GM12872 (cell line): ENCODE measurements around the gene STK4.

ENCODE experiments used
- TF ChIP-seq, protein P1 (sequence below): IDR thresholded peaks from 3 replicates; pipeline ENCODE4 v1.5.1; 2011; ENCODE audit warnings: low read depth, mild to moderate bottlenecking, low read length, moderate library complexity; ENCODE audit not compliant: insufficient read depth

Gene STK4

DNA sequence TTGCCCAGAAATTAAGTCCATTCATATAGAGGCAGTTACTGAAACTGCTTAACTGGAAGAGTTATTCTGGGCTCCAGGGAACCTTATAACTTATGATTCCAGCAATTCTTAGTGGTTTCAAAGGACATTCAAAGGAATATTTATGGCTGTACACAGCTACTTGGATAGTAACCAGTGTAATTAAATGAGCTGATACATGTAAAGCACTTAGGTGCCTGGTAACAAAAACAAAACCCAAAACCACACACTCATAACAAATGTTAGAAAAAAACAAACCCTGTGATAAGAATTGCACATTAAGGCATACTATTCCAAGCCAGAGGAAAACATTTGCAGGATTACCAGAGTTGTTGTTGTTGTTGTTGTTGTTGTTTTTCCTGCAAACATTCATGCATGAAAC lies 51.5 kb downstream of the STK4 start:
- TF ChIP-seq, protein P1, sequence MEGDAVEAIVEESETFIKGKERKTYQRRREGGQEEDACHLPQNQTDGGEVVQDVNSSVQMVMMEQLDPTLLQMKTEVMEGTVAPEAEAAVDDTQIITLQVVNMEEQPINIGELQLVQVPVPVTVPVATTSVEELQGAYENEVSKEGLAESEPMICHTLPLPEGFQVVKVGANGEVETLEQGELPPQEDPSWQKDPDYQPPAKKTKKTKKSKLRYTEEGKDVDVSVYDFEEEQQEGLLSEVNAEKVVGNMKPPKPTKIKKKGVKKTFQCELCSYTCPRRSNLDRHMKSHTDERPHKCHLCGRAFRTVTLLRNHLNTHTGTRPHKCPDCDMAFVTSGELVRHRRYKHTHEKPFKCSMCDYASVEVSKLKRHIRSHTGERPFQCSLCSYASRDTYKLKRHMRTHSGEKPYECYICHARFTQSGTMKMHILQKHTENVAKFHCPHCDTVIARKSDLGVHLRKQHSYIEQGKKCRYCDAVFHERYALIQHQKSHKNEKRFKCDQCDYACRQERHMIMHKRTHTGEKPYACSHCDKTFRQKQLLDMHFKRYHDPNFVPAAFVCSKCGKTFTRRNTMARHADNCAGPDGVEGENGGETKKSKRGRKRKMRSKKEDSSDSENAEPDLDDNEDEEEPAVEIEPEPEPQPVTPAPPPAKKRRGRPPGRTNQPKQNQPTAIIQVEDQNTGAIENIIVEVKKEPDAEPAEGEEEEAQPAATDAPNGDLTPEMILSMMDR: no peak

- TF ChIP-seq, protein P1: no peak
These were observed 52.9 kb downstream of the STK4 start for GRCh38 chr20:45019027-45019761.

DNA sequence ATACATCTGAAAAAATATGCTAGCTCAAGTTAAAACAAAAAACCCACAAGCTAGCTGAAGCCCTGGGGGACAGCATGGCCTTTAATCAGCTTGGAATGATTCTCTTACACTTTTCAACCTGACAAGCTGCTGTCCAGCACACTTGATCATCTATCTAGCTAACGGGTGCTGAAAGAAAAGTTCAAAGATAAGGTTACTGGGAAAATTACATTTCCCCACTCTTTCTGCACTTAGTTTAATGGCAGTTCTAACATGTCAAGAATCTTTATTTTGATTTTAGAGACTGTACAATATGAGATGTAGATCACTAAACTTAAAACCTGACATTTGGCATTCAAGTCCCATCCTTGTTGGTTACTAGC lies 53.4 kb downstream of the STK4 start:
- TF ChIP-seq, protein P1: no peak

- TF ChIP-seq, protein P1: no peak
These were observed 54.0 kb downstream of the STK4 start for GRCh38 chr20:45020236-45020886.

DNA sequence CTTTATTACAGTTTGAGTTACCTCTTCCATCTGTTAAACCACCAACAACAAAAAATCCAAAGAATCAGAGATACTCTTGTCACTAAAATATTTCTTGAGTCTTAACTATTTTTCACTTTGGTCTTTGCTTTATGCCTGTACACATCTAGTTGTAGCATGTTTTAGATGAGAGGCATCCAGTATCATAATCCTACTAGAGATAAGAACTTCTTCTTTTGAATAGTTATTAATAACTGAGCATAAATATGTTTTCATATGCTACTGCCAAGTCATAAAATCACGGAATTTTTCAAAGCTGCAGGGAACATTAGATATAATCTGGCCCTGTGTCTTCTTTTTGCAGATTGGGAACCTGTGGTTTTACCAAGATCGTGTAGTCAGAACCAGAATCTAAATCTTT lies 55.3 kb downstream of the STK4 start:
- TF ChIP-seq, protein P1: no peak

GRCh38 chr20:45028424-45029136 lies 62.3 kb downstream of the STK4 start:
- TF ChIP-seq, protein P1: no peak

DNA sequence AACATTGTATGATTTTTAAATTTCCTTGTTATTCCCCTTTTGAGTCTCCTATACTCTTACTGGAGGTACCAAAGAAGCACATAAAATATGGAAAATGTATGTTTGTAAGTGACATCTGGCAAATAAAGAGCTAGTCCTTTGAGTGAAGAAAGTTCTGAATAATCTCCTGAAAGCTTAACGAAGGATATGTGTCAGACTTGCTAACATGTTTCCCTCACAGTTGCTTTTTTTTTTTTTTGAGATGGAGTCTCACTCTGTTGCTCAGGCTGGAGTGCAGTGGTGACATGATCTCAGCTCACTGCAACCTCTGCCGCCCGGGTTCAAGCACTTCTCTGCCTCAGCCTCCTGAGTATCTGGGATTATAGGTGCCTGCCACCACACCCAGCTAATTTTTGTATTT lies 63.6 kb downstream of the STK4 start:
- TF ChIP-seq, protein P1: no peak
